Fibroblast of pulmonary artery (primary cell): ENCODE results near the gene MSI2.

Source experiments
- DNase-seq: peaks from one replicate; pipeline ENCODE4 v3.0.0-alpha.2; 2010; ENCODE audit warnings: low read depth
- H3K4me3 ChIP-seq: replicated peaks from 2 replicates; pipeline ENCODE4 v1.5.1; 2011; ENCODE audit warnings: low read depth, mild to moderate bottlenecking, control low read depth, low read length, moderate library complexity
- TF ChIP-seq, protein P1 (sequence below): IDR thresholded peaks from 2 replicates; pipeline ENCODE4 v1.5.1; 2011; ENCODE audit warnings: mild to moderate bottlenecking, control low read depth, low read length, inconsistent platforms; ENCODE audit errors: missing control alignments

The MSI2 gene

DNA sequence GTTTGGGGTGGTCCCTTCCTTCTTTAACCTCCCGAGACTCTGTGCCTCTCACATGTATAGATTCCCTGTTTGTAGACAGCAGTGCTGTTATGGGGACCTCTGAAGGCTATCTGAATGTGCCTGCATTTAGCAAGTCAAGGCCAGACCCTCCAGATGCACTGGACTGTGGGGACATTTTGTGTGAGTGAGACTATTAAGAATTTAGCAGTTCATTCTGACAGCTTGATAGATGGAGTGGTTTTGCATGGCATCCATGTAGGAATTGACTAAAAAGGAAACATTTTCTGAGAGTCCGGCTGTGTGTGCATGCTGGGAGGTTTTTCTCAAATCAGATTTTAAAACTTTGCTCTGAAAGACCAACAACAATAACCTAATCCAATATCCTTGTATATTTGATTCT is 226.3 kb downstream of the MSI2 start:
- H3K4me3 ChIP-seq = no peak overlapping the region
- DNase-seq = peak; percentile 41
- TF ChIP-seq, protein P1, sequence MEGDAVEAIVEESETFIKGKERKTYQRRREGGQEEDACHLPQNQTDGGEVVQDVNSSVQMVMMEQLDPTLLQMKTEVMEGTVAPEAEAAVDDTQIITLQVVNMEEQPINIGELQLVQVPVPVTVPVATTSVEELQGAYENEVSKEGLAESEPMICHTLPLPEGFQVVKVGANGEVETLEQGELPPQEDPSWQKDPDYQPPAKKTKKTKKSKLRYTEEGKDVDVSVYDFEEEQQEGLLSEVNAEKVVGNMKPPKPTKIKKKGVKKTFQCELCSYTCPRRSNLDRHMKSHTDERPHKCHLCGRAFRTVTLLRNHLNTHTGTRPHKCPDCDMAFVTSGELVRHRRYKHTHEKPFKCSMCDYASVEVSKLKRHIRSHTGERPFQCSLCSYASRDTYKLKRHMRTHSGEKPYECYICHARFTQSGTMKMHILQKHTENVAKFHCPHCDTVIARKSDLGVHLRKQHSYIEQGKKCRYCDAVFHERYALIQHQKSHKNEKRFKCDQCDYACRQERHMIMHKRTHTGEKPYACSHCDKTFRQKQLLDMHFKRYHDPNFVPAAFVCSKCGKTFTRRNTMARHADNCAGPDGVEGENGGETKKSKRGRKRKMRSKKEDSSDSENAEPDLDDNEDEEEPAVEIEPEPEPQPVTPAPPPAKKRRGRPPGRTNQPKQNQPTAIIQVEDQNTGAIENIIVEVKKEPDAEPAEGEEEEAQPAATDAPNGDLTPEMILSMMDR = no peak

DNA sequence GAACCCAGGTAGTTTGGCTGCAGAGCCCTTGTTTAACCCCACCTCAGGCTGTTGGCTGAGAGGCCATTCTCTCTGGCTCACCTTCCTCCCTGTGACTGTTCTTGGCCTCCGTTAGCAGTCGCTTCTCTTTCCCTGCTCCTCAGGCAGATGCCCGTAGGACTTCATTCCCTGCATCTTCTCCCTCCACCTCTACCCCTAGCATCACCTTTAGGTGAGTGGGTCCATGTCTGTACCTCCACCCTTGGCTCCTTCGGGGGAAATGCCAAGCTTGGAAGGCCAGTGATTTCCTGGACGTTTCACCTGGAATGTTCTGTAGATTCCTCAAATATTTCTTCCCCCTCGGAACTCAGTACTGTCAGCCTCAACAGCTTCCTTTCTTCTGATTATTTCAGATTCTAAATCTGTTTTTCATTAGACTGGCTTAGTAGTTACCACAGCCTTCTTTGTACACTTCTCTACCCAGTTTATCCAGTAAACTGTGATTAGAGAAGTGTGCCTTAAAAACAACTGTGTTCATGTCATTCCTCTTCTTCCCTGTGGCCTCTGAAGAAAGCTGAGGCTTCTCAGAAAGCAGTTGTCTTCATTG is 227.9 kb downstream of the MSI2 start:
- TF ChIP-seq, protein P1 = no peak
- peak; percentile 30 for DNase-seq
- H3K4me3 ChIP-seq = no peak overlapping the region

DNA sequence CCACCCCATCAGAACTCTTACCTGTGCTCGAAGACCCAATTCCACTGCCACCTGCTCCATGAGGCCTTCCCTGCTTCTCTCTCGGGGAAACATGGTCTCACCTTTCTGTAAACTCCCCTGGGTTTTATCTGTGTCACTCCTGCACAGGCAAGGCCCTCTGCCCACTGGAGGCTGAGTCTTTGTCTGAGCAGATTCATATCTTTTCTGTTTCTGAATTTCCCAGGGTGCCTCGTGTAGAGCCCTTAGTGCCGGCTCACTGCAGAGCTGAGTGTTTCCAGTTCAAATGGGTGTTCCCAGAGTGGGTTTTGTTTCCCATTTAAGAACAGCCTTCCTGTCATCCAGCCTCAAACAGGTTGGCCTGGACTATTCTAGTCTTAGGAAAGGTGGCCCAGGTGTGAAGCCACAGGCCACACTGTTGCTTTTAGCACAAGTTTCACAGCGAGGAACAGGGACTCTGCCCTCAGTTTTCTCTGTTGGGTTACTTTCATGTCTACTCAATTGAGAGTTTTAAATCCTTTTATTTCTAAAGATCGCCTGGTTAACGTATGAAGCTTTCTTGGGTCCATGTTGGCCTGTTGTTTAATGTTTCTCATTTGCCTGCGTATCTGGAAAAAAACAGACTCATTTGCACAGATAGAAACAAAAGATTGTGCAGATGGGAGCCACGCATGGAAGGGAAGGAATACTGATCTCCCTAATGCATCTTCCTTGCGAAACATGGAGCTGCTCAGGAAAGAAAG is 228.7 kb downstream of the MSI2 start:
- DNase-seq = no peak
- no peak overlapping the region for H3K4me3 ChIP-seq
- TF ChIP-seq, protein P1 = no peak

DNA sequence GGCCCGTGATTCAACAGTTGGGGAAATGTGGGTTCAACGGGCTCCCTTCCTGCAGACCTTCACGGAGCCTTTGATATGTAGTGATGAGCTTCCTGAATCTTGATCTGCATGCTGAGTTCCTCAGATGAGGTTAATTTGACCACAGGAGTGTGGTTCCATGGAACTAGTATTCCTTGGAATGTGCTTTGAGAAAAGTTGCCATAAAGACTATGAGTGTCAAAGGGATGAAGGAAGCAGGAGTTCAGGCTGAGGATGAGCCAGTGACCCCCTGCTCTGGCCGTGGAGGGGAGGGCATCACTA is 229.2 kb downstream of the MSI2 start:
- no peak overlapping the region for H3K4me3 ChIP-seq
- TF ChIP-seq, protein P1 = no peak
- no peak for DNase-seq

DNA sequence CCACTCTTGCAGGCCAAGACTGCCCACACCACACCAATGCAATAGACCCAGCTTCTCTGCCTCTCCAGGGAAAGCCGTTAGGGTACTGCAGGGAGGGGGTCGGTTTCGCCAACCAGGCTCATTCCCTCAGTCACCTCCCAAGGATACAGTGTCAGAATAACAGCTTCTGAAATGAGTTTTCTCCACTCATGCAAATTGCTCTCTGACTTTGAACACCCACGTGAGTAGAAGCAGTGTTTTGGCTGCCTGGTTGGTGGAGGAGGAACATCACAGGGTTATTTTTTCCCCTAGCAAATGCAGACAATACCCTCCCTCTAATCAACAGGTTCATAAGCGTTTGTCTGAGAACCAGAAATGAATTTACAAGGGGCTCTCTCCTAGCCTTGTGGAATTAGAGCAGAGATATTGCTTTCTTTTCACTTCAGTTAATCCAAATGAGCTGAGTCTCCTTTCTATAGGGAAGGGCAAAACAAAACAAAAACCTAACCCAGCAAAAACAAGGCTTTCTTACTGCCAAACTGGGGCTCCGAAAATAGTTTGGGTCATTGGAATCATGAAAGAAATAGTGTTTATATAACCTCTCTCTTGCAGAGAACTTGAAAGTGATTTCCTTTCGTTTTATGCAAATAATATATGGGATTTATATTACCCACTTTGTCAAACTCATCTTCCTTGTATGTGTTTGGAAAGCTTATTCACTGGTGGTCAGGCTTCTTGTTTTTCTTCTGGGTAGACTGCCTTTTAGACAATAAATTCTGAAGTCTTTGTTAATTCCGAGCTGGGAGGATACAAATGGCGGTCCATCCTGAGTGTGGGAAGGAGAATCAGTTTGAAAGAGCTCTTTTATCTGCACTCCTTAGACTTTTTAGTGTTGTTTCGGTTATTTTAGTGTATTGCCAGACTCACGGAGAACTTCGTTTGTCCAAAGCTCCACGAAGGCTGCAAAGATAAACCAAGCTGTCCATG is 229.9 kb downstream of the MSI2 start:
- H3K4me3 ChIP-seq = no peak overlapping the region
- TF ChIP-seq, protein P1 = no peak
- no peak for DNase-seq

DNA sequence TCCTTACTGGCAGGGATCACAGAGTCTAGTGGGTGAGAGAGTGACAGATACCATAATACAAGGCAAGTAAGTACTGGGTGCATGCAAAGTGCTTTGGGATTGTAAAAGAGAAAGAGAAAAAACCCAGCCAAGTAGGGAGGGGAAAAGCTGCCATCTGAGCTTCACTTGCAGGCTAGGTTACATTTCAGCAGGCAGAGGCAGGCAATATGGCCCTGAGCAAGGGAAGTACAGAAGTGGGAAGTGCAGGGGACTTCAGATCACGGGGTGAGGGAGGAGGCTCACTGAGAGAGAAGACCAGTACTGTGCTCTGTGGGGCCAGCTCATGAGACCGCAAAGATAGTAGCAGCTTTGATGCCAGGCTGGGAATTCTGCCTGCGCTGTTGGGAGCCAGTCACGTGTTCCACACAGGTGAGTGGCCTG is 230.6 kb downstream of the MSI2 start:
- H3K4me3 ChIP-seq = no peak overlapping the region
- DNase-seq = no peak
- TF ChIP-seq, protein P1 = no peak
